NCI-H748 treated with DMSO at 0.1 percent for 48 hours (cell line): ENCODE data around the gene YAF2.
"Not testable (repeated sequence)": the region's sequence is repeated elsewhere in the genome, so short reads cannot be mapped to it uniquely, and the experiment has no call there.

Experiments
- DNase-seq: peaks from one replicate; lab custom pipeline; 2025; lab: John Stamatoyannopoulos, UW

Gene YAF2

DNA sequence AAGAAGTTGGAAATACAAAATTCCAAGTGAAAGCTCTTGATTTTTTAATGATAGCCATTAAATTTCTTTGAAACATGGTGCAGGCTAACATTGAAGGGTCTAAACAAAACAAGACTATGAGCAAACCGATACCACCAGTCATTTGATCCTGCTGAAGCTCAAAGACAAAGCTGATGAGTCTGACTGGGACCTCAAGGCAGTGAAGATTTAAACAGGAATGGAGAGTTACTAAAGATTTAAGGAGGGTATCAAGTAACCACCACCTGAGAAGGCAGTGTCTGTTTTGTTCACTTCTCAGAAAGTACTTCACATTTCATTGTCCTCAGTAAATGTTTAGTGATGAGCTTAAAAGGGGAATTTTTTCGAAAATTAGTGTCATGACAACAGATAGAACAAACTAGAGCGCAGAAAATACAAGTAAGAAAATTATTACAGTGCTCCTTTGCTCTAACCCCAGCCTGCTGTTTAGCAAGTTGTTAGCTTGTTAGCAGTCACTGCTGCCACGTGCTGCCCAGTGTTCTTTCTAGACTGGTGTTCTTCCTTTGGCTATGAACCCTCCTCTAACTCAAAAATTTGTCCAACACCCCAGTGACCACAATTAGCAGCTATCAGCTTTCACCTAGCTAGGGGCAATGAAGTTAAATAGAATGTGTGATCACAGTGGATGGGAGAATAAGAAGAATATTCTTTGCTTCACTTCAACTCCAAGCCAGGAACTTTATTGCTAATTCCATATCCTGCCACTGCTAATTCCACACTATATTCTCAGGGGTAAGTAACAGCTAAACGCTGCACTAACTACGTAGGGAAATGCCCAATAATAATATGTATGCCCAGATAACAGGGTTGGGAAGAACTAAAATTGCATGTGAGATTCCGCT lies 41.1 kb downstream of the YAF2 start:
- DNase-seq, result no peak

DNA sequence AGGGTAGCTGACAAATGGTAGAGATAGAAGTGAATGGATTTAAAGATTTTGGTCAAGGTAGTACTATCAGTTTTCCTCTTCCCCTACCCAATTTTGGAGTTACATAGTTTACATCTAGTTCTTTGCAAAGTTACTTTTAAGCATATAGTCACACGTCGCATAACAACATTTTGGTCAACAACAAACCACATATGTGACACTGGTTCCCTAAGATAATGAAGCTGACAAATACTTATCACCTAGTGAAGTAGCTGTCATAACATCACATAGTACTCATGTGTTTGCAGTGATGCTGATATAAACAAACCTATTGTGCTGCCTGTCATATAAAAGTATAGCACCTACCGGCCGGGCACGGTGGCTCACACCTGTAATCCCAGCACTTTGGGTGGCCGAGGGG lies 45.4 kb downstream of the YAF2 start:
- no peak for DNase-seq

DNA sequence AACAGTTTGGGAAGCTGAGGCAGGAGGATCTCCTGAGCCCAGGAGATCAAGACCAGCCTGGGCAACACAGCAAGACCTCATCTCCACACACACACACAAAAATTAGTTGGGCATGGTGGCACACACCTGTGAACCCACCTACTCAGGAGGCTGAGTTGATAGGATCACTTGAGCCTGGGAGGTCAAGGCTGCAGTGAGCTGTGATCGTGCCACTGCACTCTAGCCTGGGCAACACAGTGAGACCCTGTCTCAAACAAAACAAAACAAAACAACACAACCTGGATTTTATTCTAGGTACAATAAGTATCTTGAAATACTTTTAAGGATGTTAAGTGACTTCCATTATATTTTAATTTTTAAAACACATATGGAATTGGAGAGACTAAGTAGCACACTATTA lies 45.8 kb downstream of the YAF2 start:
- DNase-seq, result no peak

DNA sequence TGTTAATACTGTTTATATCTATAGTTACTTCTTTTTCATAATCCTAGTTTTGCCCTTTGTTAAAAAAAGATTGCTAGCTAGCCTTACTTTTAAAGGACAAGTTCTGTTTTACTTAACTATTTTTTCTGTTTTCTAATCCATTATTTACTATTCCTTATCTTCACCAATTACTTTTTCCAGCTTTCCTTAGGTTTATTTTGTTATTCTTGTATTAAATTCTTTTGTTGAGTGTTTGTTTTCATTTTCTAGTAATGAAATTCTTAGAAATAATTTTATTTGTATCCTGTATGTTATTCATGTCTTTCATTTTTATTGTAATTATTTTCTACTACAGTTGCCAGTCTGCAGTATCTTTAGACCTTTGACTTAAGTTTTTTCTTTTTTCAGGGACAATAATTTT lies 47.7 kb downstream of the YAF2 start:
- DNase-seq, result no peak

DNA sequence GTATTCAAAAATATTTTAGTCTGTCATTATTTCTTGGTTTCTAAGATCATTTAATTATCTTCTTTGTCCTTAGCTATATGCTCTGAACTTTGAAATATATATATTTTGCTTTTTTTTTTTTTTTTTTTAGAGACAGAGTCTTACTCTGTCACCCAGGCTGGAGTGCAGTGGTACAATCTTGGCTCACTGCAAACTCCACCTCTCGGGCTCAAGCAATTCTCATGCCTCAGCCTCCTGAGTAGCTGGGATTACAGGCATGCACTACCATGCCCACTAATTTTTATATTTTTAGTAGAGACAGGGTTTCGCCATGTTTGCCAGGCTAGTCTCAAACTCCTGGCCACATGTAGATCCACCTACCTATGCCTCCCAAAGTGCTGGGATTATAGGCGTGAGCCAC lies 49.8 kb downstream of the YAF2 start:
- not testable (repeated sequence) for DNase-seq

DNA sequence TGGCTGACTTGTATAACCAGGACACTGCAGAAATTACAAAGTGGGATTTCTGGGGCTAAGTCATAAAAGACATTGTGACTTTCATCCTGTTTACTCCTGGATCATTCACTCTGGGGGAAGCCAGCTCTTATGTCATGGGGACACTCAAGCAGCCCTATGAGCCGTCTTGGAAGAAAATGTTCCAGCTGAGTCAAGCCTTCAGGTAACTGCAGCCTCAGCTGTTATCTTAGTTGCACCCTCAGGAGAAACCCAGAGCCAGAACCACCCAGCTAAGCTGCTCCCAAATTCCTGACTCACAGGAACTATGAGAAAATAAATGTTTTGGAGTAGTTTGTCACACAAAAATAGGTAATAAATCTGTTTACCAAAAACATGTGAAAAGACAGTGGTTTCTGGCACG lies 50.2 kb downstream of the YAF2 start:
- DNase-seq, result no peak

DNA sequence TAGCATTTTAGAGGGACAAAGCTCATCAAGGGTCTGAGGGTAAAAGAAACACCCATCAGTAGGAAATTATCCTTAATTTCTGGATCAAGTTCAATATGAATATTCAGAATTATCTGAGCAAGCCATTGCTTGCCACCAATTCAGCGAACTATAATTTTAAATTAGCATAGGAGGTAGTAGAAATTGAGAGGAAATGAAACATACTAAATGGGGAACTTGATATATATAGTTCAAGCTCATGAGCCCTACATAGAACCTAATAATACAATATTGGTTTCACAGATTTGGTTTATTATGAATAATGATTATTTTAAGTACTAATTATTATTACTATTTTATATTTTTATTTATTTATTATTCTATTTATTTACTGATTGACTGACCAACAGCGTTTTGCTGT lies 51.3 kb downstream of the YAF2 start:
- no peak for DNase-seq

DNA sequence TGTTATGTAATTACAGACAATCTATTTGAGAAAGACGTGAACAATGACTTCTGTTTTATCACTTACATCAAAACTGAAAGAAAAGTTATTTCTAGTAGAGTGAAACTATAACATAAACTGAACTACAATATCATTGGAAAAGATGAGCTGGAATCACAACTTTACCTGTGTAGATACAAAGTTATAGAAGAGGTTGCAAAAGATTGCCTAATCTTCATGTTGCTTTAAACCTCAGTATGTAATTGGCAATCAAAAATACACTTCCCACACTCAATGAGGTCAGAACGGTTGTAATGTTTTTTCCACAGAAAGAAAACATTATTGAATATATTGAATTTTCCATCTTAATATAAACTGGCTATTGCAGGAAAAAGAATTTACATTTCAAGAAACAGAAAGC lies 55.7 kb downstream of the YAF2 start:
- DNase-seq, result no peak

DNA sequence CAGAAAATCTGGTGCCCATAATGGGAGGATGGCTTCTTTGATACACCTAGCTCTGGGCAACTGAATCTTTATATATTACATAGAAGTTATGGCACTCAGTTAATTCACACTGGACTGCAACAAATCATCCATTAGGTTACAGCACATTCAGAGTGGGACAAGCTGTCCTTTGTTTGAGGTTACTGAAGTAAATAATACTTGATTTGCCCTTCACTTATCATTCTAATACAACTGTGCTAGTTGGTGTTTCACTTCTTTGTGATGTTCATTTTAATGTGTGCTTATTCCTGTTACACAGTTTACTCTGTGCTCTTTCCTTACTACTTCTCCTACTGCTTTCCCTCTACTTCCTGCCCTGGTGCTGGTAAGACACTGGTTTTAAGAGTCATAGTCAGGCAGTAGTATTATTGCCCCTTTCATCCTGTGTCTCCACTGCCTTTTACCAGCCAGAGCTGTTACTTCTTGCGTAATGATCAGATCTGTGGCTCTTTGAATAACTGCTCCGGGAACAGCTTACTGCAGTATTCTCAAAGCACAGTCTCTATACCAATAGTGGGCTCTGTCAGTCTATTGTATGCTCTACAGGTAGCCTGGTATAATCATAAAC lies 57.0 kb downstream of the YAF2 start:
- no peak for DNase-seq

DNA sequence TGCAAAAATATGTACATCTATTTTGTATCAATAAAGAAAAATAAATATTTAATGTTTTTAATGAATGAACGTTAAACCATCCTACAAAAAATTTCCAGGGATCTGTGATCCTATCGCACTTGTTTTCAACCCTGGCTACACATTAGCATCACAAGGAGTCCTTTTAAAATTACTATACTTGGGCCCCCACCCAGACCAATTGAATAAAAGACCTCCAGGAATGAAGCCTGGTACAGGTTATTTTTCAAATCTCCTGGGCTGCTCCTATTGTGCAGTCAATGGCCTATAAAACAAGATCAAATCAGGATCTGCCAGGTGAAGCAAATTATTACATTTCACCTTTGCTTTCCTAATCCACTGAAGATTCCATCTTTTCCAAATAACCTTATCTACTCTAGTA lies 59.9 kb downstream of the YAF2 start:
- DNase-seq, result no peak

DNA sequence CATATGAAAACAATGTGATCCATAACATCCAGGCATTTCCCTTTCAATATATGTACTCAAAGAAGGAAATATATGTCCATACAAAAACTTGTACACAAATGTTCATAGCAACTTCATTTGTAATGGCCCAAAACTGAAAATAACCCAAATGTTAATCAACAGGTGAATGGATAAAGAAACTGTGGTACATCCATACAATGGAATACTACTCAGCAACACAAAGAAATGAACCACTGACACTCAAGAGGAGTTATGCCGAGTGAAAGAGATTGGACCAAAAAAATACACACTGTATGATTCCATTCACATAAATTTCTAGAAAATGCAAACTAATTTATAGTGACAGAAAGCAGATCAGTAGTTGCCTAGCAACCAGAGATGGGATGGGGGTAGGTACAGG lies 63.1 kb downstream of the YAF2 start:
- DNase-seq, result no peak

DNA sequence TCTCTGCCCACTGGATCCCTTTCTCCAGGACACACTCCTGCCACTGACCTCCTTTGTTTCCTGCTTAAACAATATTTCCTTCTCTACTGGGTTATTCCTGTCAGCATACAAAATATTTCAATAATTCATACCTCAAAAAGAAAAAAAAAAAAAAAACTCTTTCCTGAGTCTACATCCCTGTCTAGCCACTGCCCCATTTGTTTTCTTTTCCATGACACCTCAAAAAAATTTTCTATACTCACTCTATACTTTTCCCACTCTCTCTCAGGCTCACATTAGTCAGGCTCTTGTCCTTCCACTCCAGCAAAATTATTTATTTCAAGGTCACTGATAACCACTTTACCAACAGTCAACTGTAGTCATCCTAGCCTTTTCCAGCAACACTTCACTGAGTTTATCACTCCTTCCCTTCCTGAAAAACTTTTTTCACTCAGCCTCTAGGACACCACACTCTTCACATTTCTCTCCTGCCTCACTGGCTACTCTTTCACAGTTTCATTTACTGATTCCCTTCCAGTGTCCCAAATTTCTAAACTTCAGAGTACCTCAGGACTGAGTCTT lies 64.0 kb downstream of the YAF2 start:
- no peak for DNase-seq

DNA sequence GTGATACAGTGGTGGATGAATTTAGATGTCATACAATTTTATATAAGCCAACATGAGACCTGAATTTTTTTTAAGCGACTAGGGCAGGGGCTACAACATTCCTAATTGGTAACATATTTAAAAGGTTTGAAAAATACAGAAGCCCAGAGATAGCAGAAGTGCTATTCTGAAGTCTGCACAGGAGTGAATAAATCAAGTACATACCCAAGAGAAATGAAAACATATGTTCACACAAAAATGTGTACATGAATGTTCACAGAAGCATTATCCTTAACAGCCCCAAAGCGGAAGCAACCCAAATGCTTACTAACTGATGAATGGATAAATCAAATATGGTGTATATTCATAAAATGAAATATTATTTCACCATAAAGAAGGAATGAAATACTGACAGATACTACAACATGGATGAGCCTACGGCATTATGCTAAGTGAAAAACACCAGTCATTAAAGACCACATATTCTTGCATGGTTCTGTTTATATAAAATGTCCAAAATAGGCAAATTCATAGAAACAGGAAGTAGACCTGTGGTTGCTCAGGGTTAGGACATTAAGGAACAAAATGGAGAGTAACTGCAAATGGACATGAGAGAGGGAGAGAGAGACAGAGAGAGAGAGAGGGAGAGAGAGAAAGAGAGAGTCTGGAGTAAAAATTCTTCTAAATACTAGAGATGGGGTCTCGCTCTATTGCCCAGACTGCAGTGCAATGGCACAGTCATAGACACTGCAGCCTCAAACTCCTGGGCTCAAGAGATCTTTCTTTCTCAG lies 65.4 kb downstream of the YAF2 start:
- DNase-seq, result no peak

DNA sequence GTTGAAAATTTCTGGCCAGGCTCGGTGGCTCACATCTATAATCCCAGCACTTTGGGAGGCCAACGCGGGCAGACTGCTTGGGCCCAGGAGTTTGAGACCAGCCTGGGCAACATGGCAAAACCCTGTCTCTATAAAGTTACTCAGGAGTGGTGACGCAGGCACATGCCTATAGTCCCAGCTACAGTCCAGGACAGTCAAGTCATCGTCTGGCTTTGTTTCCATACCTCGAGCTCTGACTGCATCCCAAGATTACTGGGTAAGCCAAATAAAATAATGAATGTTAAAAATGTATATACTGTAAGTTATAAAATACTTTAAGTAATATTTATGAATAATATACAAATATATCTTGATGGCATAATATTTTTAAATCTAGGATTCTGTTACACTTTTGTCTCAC lies 70.3 kb downstream of the YAF2 start:
- no peak for DNase-seq

DNA sequence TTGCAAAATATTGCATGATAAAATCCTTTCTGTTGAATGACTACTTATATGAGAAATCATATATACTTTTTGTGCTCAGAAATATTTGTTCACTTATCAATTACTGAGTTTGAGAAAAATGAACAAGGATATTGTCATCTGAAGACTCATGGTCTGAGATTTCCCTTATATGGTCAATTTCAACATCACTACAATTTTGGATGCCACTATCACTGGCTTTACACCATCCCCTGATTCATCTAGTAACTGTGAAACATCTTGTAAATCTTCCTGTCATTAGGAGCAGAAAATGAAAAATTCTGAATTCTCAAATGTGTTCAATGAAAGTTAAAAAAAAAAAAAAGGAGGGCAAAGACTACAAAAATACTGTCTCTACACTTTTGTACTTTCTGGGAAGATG lies 71.5 kb downstream of the YAF2 start:
- no peak for DNase-seq

DNA sequence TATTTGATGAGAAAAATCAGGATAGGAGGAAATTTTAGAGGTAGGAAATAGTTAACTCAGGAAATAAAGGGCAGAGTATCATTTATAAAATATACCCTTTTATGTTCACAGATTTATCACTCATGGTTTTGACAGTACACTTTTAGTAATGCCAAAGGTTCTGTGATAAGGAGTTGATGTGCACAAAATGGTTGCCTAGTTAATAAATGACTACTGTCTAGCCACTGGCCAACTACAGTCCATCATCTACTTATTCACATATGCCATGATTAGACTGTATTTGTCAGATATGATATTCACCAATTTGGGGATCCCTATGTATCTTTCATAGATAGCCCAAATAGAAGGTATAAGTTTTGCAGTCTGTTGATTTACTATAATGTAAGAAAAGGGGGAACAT lies 74.1 kb downstream of the YAF2 start:
- DNase-seq, result no peak

DNA sequence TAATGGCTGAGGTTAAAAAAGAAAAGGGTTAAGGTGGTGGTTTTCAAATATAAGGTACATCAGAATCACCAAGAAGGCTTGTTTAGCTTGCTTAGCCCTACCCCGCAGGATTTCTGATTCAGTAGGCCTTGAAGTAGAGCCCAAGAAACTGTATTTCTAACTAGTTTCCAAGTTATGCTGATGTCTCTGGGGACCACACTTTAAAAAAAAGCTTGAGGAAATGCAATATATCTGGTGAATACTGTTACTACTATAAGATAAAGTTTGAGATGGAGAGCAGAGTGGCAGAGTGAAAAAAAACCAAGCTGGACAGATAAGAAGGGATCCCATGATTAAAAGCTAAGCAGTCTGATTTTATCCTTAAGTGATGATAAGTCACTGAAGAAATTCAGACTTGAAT lies 75.1 kb downstream of the YAF2 start:
- no peak for DNase-seq

DNA sequence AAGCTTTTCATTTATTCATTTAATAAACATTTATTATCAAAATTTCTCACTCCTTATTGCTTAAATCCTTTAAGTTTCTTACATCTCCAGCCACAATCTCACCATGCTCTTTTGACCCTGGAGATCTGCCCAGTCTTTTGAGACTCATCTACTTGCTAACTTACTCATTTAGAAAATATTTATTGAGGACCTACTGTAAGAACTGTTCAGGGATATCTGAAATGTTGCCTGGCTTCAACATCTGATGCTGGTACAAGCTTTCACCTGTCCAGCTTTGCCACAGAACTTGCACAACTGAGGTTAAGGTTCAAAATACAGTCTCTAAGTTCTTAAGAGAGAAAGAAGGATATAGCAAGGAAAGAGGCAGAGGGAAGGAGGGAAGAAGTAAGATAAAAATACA lies 75.9 kb downstream of the YAF2 start:
- no peak for DNase-seq

DNA sequence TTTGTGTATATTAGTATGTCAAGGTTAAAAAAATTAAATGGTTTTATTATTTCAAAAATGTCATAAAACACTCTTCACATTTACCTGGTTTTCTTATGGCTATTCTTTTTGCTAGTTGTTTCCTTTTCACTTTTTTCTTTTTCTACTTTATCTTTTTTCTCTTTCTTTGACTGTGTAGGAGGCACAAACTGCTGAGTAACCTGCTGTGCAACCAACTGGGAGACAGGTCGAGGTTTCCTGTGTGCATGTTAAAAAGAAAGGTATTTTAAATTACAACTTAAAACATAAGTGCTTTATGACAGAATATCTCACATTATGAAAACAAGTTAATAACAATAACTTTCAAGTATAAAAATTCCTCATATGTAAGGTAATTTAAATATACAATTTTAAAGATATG lies 76.5 kb downstream of the YAF2 start:
- DNase-seq, result no peak

DNA sequence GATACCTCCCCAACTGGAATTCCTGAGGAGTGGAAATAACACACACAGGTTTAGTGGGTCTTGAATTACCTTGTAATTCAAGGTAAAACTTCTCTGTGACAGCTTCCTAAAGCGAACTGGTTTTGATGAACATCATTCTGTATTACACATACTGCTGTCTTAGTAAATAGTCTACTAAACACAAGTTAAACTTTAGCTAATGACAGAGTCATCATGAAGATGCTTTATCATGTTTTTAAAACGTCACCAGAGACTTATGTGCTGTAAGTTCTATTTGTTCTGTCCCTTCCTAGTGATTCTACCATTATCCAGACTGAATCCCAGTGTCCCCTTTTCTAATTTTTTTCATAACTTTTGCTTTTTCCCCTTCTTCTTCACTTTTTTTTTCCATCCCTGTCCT lies 81.8 kb downstream of the YAF2 start:
- no peak for DNase-seq

DNA sequence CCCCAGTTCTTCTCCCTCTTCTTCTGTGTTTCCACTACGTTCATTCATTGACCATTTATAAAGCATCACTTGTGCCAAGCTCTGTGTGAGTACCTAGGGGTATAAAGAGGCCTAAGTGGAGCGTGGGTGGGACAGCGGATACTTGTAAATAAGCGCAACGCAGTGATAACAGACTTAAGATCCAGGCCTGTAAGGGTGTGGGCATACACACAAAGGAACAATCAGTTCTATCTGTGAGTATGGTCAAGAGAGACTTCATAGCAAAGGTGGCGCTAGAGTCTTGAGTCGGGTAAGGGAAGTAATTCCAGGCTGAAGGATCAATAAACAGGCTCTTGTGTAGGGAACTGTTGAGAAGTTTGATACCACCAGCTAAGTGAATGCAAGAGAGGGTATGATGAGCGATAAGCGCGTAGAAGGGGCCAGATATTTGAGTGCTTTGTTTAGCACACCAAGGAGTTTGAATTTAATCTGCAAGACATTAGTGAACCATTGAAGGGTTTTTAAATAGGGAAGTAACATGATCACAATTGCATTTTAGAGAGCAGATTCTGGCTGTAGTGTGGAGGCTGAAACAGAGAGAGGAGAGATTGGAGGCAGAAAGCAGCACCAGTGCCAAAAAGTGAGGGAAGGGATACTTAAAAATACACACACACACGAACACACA lies 92.4 kb downstream of the YAF2 start:
- DNase-seq, result no peak

DNA sequence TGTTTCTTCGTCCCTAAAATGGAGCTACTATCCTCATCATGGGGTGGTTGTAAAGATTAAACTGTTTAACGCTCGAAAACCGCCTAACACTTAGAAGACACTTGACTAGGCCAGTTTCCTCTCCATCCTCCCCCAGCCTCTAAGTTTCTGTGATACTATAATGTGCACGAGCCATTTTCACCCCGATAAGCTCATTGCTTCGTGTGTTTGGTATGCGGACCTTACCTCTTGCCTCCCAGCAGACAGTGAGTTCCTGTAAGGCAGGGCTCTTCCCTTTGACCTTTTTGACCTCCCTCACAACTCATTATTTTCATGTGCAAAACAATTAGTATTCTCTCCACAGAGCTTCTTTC lies 92.9 kb downstream of the YAF2 start:
- DNase-seq, result peak; percentile 64
